DMS114 treated with DMSO at 0.1 percent for 48 hours (cell line): ENCODE results near the gene PMM2.

Experiments
- DNase-seq: peaks from one replicate; lab custom pipeline; 2025; ENCODE audit not compliant: unreplicated experiment; lab: John Stamatoyannopoulos, UW

PMM2 gene

GRCh38 chr16:8849411-8850011 is 51.9 kb downstream of the PMM2 start:
- no peak for DNase-seq

- no peak for DNase-seq
Measured at GRCh38 chr16:8850279-8850885, 52.7 kb downstream of the PMM2 start.

- DNase-seq, result no peak
Measured at GRCh38 chr16:8851761-8852403, 54.2 kb downstream of the PMM2 start.

- DNase-seq, result no peak
Measured at GRCh38 chr16:8852534-8852933, 54.9 kb downstream of the PMM2 start.

GRCh38 chr16:8853150-8853549 is 55.5 kb downstream of the PMM2 start:
- DNase-seq, result no peak

GRCh38 chr16:8853611-8854010 is 56.0 kb downstream of the PMM2 start:
- no peak for DNase-seq

- DNase-seq, result no peak
Measured at GRCh38 chr16:8854298-8854948, 56.8 kb downstream of the PMM2 start.

GRCh38 chr16:8855051-8855786 is 57.6 kb downstream of the PMM2 start:
- DNase-seq, result no peak

- no peak for DNase-seq
Measured at GRCh38 chr16:8855972-8856371, 58.3 kb downstream of the PMM2 start.

- DNase-seq, result no peak
Measured at GRCh38 chr16:8858994-8859912, 61.6 kb downstream of the PMM2 start.

- no peak for DNase-seq
Measured at GRCh38 chr16:8859913-8860881, 62.6 kb downstream of the PMM2 start.

GRCh38 chr16:8861563-8862308 is 64.1 kb downstream of the PMM2 start:
- DNase-seq, result no peak

GRCh38 chr16:8862309-8863130 is 64.9 kb downstream of the PMM2 start:
- DNase-seq, result no peak

GRCh38 chr16:8863594-8864424 is 66.2 kb downstream of the PMM2 start:
- no peak for DNase-seq

GRCh38 chr16:8864480-8865110 is 67.0 kb downstream of the PMM2 start:
- no peak for DNase-seq

- no peak for DNase-seq
Measured at GRCh38 chr16:8865145-8865882, 67.7 kb downstream of the PMM2 start.
